HG03378 (cell line): ENCODE results near the gene SERINC2.
"Not testable (repeated sequence)": the region's sequence is repeated elsewhere in the genome, so short reads cannot be mapped to it uniquely, and the experiment has no call there.

Source experiments
- ATAC-seq: cut with Tn5 transposase; IDR thresholded peaks from one replicate; pipeline ENCODE4 v1.9.1; 2021; ENCODE audit warnings: mild to moderate bottlenecking, moderate library complexity; ENCODE audit not compliant: unreplicated experiment

The SERINC2 gene

GRCh38 chr1:31453384-31454079 lies 40.5 kb downstream of the SERINC2 start:
- no peak for ATAC-seq

GRCh38 chr1:31458287-31458896 lies 45.4 kb downstream of the SERINC2 start:
- ATAC-seq, result no peak

- no peak for ATAC-seq
These were observed 47.0 kb downstream of the SERINC2 start for GRCh38 chr1:31460027-31460426.

- no peak for ATAC-seq
These were observed 54.1 kb downstream of the SERINC2 start for GRCh38 chr1:31467005-31467674.

- no peak for ATAC-seq
These were observed 57.8 kb downstream of the SERINC2 start for GRCh38 chr1:31470794-31471315.

GRCh38 chr1:31471452-31472313 lies 58.7 kb downstream of the SERINC2 start:
- ATAC-seq, result not testable (repeated sequence)

GRCh38 chr1:31472314-31472651 lies 59.3 kb downstream of the SERINC2 start:
- ATAC-seq, result not testable (repeated sequence)

- ATAC-seq, result not testable (repeated sequence)
These were observed 59.7 kb downstream of the SERINC2 start for GRCh38 chr1:31472673-31473072.

GRCh38 chr1:31473508-31473907 lies 60.5 kb downstream of the SERINC2 start:
- not testable (repeated sequence) for ATAC-seq

GRCh38 chr1:31474567-31474966 lies 61.6 kb downstream of the SERINC2 start:
- not testable (repeated sequence) for ATAC-seq

- ATAC-seq, result no peak
These were observed 64.2 kb downstream of the SERINC2 start for GRCh38 chr1:31476891-31477846.

GRCh38 chr1:31478167-31478566 lies 65.2 kb downstream of the SERINC2 start:
- no peak for ATAC-seq

- ATAC-seq, result no peak
These were observed 66.8 kb downstream of the SERINC2 start for GRCh38 chr1:31479811-31480210.

- ATAC-seq, result not testable (repeated sequence)
These were observed 67.4 kb downstream of the SERINC2 start for GRCh38 chr1:31480426-31480825.

GRCh38 chr1:31482482-31483011 lies 69.5 kb downstream of the SERINC2 start:
- no peak for ATAC-seq

- ATAC-seq, result peak; percentile 59
These were observed 70.3 kb downstream of the SERINC2 start for GRCh38 chr1:31483012-31483946.
